IMR-90 (cell line): ENCODE measurements around the gene DRD3.

ENCODE experiments used
- BHLHE40 ChIP-seq: fragments of 150-350 bp; IDR thresholded peaks from 2 replicates; pipeline ENCODE4 v1.6.1; 2016; ENCODE audit warnings: mild to moderate bottlenecking, low read depth, low read length
- CEBPB ChIP-seq: IDR thresholded peaks from 2 replicates; pipeline ENCODE4 v1.6.1; 2012; ENCODE audit warnings: low read depth, low read length, improper control_type of control experiment
- FOS ChIP-seq: fragments of 150-350 bp; IDR thresholded peaks from 2 replicates; pipeline ENCODE4 v1.6.1; 2016; ENCODE audit warnings: low read depth, low read length
- MXI1 ChIP-seq: IDR thresholded peaks from 2 replicates; pipeline ENCODE4 v1.6.1; 2012; ENCODE audit warnings: low read depth, mild to moderate bottlenecking, low read length, moderate library complexity, borderline replicate concordance
- RAD21 ChIP-seq: IDR thresholded peaks from 2 replicates; pipeline ENCODE4 v1.6.1; 2012; ENCODE audit warnings: low read length, improper control_type of control experiment
- RCOR1 ChIP-seq: IDR thresholded peaks from 2 replicates; pipeline ENCODE4 v1.6.1; 2012; ENCODE audit warnings: mild to moderate bottlenecking, low read length, improper control_type of control experiment; ENCODE audit not compliant: insufficient replicate concordance
- RFX5 ChIP-seq: IDR thresholded peaks from 2 replicates; pipeline ENCODE4 v1.8.0; 2012; ENCODE audit warnings: low read depth, mild to moderate bottlenecking, low read length, moderate library complexity
- SMC3 ChIP-seq: fragments of 150-350 bp; IDR thresholded peaks from 2 replicates; pipeline ENCODE4 v1.6.1; 2016; ENCODE audit warnings: low read depth, mild to moderate bottlenecking, antibody characterized with exemption, low read length, moderate library complexity
- TF ChIP-seq, protein P1 (sequence below): conservative IDR thresholded peaks from 2 replicates; pipeline ENCODE4 v1.5.1; 2012; ENCODE audit warnings: mild to moderate bottlenecking, low read depth, low read length, improper control_type of control experiment
- TF ChIP-seq, protein P2 (sequence below): fragments of 150-350 bp; IDR thresholded peaks from 2 replicates; pipeline ENCODE4 v1.6.1; 2017; ENCODE audit warnings: mild to moderate bottlenecking, antibody characterized with exemption, low read length, low read depth
- TF ChIP-seq, protein P3 (sequence below): fragments of 150-350 bp; IDR thresholded peaks from 2 replicates; pipeline ENCODE4 v1.6.1; 2016; ENCODE audit warnings: low read depth, mild to moderate bottlenecking, low read length, moderate library complexity, borderline replicate concordance

DNA sequence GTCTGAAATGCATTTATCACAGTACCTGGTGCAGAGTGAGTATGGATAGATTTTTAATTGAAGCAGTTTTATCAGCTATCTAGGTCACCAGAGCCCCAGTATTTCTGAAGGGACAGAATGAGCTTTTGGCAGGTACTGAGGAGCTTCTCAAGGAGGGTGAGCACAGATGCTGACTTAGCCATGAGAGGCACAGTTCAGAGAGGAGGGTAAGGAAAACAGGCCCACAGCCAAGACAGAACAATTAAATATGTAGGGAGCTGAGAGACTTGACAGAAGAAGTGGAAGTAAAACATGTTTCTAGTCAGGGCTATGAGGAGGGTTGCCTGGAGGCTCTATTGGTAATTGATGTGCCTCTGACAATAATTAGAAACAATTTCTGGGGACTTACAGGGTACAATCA is 38.4 kb upstream of the DRD3 start:
- no peak for TF ChIP-seq SMC3
- TF ChIP-seq, protein P1, sequence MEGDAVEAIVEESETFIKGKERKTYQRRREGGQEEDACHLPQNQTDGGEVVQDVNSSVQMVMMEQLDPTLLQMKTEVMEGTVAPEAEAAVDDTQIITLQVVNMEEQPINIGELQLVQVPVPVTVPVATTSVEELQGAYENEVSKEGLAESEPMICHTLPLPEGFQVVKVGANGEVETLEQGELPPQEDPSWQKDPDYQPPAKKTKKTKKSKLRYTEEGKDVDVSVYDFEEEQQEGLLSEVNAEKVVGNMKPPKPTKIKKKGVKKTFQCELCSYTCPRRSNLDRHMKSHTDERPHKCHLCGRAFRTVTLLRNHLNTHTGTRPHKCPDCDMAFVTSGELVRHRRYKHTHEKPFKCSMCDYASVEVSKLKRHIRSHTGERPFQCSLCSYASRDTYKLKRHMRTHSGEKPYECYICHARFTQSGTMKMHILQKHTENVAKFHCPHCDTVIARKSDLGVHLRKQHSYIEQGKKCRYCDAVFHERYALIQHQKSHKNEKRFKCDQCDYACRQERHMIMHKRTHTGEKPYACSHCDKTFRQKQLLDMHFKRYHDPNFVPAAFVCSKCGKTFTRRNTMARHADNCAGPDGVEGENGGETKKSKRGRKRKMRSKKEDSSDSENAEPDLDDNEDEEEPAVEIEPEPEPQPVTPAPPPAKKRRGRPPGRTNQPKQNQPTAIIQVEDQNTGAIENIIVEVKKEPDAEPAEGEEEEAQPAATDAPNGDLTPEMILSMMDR: no peak
- TF ChIP-seq FOS: no peak
- TF ChIP-seq CEBPB: no peak
- no peak for TF ChIP-seq RCOR1
- no peak for TF ChIP-seq MXI1
- no peak for TF ChIP-seq RAD21
- TF ChIP-seq RFX5: no peak
- TF ChIP-seq, protein P2, sequence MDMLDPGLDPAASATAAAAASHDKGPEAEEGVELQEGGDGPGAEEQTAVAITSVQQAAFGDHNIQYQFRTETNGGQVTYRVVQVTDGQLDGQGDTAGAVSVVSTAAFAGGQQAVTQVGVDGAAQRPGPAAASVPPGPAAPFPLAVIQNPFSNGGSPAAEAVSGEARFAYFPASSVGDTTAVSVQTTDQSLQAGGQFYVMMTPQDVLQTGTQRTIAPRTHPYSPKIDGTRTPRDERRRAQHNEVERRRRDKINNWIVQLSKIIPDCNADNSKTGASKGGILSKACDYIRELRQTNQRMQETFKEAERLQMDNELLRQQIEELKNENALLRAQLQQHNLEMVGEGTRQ: no peak
- TF ChIP-seq, protein P3, sequence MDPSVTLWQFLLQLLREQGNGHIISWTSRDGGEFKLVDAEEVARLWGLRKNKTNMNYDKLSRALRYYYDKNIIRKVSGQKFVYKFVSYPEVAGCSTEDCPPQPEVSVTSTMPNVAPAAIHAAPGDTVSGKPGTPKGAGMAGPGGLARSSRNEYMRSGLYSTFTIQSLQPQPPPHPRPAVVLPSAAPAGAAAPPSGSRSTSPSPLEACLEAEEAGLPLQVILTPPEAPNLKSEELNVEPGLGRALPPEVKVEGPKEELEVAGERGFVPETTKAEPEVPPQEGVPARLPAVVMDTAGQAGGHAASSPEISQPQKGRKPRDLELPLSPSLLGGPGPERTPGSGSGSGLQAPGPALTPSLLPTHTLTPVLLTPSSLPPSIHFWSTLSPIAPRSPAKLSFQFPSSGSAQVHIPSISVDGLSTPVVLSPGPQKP: no peak
- no peak for TF ChIP-seq BHLHE40
